ENCODE data around the gene PACRG. TPM values are rescaled to one million over a fixed set of nuclear protein-coding genes. Genes with fewer than 3 reads are reported as not detected.

Gene PACRG
- total RNA-seq, 1 donor = 1.4 TPM

GRCh38 chr6:163261361-163261760 lies 533.6 kb downstream of the PACRG start:
- TF ChIP-seq CTCF (IDR thresholded peaks at IDR 0.05; ENCODE audit: extremely low read depth, low read depth, low read length) = no peak
- no peak overlapping the region for H3K27ac ChIP-seq (ENCODE audit: low read depth, low read length)
- H3K4me2 ChIP-seq (ENCODE audit: insufficient read depth, low read length) = no peak overlapping the region
- no peaks in the 10 kb centered on the region for H3K27me3 ChIP-seq (ENCODE audit: insufficient read depth, low read length)
- H3K36me3 ChIP-seq (ENCODE audit: insufficient read depth, low read length) = no peaks in the 10 kb centered on the region
- H3K79me2 ChIP-seq (ENCODE audit: insufficient read depth, low read length) = no peaks in the 10 kb centered on the region
- DNase-seq (ENCODE audit: insufficient read length, low spot score, missing footprints) = no peak
- no peak overlapping the region for H2AFZ ChIP-seq (ENCODE audit: low read length)
- H3K4me1 ChIP-seq (ENCODE audit: insufficient read depth, low read length) = no peaks in the 10 kb centered on the region
- no peaks in the 10 kb centered on the region for H4K20me1 ChIP-seq (ENCODE audit: insufficient read depth, low read length)
- H3K9me3 ChIP-seq (ENCODE audit: low read depth, low read length) = no peaks in the 10 kb centered on the region
- no peak overlapping the region for H3K4me3 ChIP-seq (ENCODE audit: insufficient read depth, low read length)

DNA sequence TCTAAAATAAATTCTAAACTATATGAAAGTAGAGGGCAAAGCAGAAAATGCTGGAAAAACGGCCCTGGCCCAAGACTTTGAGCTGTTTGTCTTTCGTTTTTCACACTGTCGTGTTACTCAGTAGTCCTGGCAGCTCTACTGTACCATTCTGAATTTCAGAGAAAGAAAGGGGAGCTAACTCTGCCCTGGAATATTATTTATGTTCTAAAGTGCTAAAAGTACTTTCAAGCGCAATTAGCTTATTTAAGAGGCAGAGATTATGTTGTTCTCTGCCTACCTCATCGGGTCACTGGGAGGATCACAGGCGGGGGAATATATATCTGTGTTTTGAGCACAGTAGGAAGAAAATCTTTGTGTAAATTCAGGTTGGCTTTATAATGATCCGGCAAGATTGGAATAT lies 534.3 kb downstream of the PACRG start:
- Histone ChIP-seq H3K4me2 (ENCODE audit: insufficient read depth, low read length) (no peak overlapping the region), H3K4me1 (ENCODE audit: insufficient read depth, low read length) (no peaks in the 10 kb centered on the region), H4K20me1 (ENCODE audit: insufficient read depth, low read length) (no peaks in the 10 kb centered on the region), H3K9me3 (ENCODE audit: low read depth, low read length) (no peaks in the 10 kb centered on the region), H2AFZ (ENCODE audit: low read length) (no peak overlapping the region), H3K27ac (ENCODE audit: low read depth, low read length) (no peak overlapping the region), H3K36me3 (ENCODE audit: insufficient read depth, low read length) (no peaks in the 10 kb centered on the region), H3K4me3 (ENCODE audit: insufficient read depth, low read length) (no peak overlapping the region), H3K79me2 (ENCODE audit: insufficient read depth, low read length) (no peaks in the 10 kb centered on the region), H3K27me3 (ENCODE audit: insufficient read depth, low read length) (no peaks in the 10 kb centered on the region)
- TF ChIP-seq CTCF (IDR thresholded peaks at IDR 0.05; ENCODE audit: extremely low read depth, low read depth, low read length) = no peak
- DNase-seq (ENCODE audit: insufficient read length, low spot score, missing footprints) = no peak

DNA sequence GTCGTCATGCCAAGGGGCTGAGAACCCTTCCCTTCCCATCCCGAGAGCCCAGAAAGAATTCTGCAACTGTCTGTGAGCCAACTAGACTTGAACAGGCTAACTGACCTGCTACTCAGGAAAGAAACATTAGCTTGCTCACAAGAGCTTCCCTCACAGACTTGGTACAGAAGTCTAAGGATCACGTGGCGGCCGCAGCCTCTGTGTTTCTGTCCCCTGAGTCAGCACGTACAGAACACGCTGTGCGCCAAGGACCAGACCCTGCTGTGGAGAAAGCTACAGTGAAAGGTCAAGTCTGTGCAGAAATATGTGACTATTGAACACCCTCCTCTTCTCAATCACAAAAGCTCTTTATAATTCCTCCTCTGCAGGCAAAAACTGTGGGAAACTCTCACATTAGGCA lies 535.4 kb downstream of the PACRG start:
- H3K9me3 ChIP-seq (ENCODE audit: low read depth, low read length) = no peaks in the 10 kb centered on the region
- DNase-seq (ENCODE audit: insufficient read length, low spot score, missing footprints) = no peak
- H2AFZ ChIP-seq (ENCODE audit: low read length) = no peak overlapping the region
- no peak for TF ChIP-seq CTCF (IDR thresholded peaks at IDR 0.05; ENCODE audit: extremely low read depth, low read depth, low read length)
- no peaks in the 10 kb centered on the region for H4K20me1 ChIP-seq (ENCODE audit: insufficient read depth, low read length)
- H3K4me1 ChIP-seq (ENCODE audit: insufficient read depth, low read length) = no peaks in the 10 kb centered on the region
- H3K27ac ChIP-seq (ENCODE audit: low read depth, low read length) = no peak overlapping the region
- no peak overlapping the region for H3K4me2 ChIP-seq (ENCODE audit: insufficient read depth, low read length)
- H3K36me3 ChIP-seq (ENCODE audit: insufficient read depth, low read length) = no peaks in the 10 kb centered on the region
- H3K79me2 ChIP-seq (ENCODE audit: insufficient read depth, low read length) = no peaks in the 10 kb centered on the region
- no peaks in the 10 kb centered on the region for H3K27me3 ChIP-seq (ENCODE audit: insufficient read depth, low read length)
- no peak overlapping the region for H3K4me3 ChIP-seq (ENCODE audit: insufficient read depth, low read length)

DNA sequence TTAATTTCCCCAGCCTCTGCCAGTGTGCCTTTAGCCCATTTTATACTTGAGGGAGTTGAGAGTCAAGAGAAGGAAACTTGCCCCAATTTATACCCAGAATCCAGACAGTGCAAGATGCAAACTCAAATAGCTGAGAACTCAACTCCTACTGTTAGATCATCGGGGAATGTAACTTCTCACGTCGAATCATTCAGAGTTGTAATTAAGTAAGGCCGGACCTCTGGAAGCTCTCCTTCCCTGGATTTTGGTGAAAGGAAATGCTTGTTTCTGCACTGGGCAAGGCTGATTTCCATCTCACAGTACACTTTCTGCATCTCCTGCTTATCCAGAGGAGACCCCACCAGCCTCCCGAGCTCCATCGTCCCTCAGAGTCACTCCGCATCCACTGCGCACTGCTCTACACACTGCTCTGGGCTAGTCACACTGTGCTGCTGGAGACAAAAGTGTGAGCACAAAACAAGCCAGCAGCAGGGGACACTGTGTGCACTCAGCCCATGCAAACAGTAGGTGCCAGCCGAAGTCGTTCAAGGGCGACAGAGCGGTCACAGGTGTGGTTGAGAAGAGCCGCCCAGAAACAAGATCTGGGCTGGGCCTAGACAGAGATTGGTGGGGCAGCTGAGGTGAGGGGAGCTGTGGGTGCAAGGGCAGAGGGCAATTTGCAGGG lies 536.4 kb downstream of the PACRG start:
- no peaks in the 10 kb centered on the region for H4K20me1 ChIP-seq (ENCODE audit: insufficient read depth, low read length)
- no peaks in the 10 kb centered on the region for H3K27me3 ChIP-seq (ENCODE audit: insufficient read depth, low read length)
- TF ChIP-seq CTCF (IDR thresholded peaks at IDR 0.05; ENCODE audit: extremely low read depth, low read depth, low read length) = no peak
- no peak overlapping the region for H3K4me2 ChIP-seq (ENCODE audit: insufficient read depth, low read length)
- H3K36me3 ChIP-seq (ENCODE audit: insufficient read depth, low read length) = no peaks in the 10 kb centered on the region
- no peak overlapping the region for H3K27ac ChIP-seq (ENCODE audit: low read depth, low read length)
- no peaks in the 10 kb centered on the region for H3K79me2 ChIP-seq (ENCODE audit: insufficient read depth, low read length)
- H3K4me1 ChIP-seq (ENCODE audit: insufficient read depth, low read length) = no peaks in the 10 kb centered on the region
- H2AFZ ChIP-seq (ENCODE audit: low read length) = no peak overlapping the region
- H3K9me3 ChIP-seq (ENCODE audit: low read depth, low read length) = no peaks in the 10 kb centered on the region
- H3K4me3 ChIP-seq (ENCODE audit: insufficient read depth, low read length) = no peak overlapping the region
- no peak for DNase-seq (ENCODE audit: insufficient read length, low spot score, missing footprints)
